Keratinocyte (primary cell): ENCODE measurements around the gene NEBL. TPM values are rescaled to one million over a fixed set of nuclear protein-coding genes. Genes with fewer than 3 reads are reported as not detected.

Experiments used
- DNase-seq: peaks from one replicate; pipeline ENCODE4 v3.0.0-alpha.2; 2011; ENCODE audit warnings: low read depth, missing footprints, low spot score
- FAIRE-seq: peaks from 2 replicates; lab custom pipeline; 2011; peaks lifted over from hg19 to GRCh38; lab: Jason Lieb, UNC
- H2AFZ ChIP-seq: 2 replicates; pipeline ENCODE4 v1.6.0; 2012; ENCODE audit warnings: low read length, control low read depth, inconsistent platforms; ENCODE audit not compliant: control insufficient read depth
- H3K27ac ChIP-seq: 2 replicates; pipeline ENCODE4 v1.5.1; 2011; ENCODE audit warnings: low read length; ENCODE audit not compliant: control insufficient read depth, insufficient read depth
- H3K27me3 ChIP-seq: 3 replicates; pipeline ENCODE4 v1.6.0; 2011; ENCODE audit warnings: low read length; ENCODE audit not compliant: control insufficient read depth, insufficient read depth; ENCODE audit errors: extremely low read depth
- H3K36me3 ChIP-seq, 2 experiments: 2 replicates in 1 of 2; 3 replicates in 1 of 2; pipeline ENCODE4 v1.5.1; 2011; ENCODE audit warnings: low read length in 2 of 2, mild to moderate bottlenecking in 1 of 2; ENCODE audit not compliant: control insufficient read depth in 2 of 2, insufficient read depth in 2 of 2; ENCODE audit errors: extremely low read depth in 1 of 2
- H3K4me1 ChIP-seq: 3 replicates; pipeline ENCODE4 v1.5.1; 2011; ENCODE audit warnings: low read length; ENCODE audit not compliant: control insufficient read depth, insufficient read depth; ENCODE audit errors: extremely low read depth
- H3K4me2 ChIP-seq: 3 replicates; pipeline ENCODE4 v1.6.0; 2011; ENCODE audit warnings: low read depth, low read length; ENCODE audit not compliant: control insufficient read depth, insufficient read depth; ENCODE audit errors: extremely low read depth
- H3K4me3 ChIP-seq, 3 experiments: fragments of 200-600 bp in 1 of 3; sonication (generic) in 1 of 3; 2 replicates in 2 of 3; 3 replicates in 1 of 3; pipeline ENCODE4 v1.5.1; 2011 to 2016; ENCODE audit warnings: low read length in 3 of 3, mild to moderate bottlenecking in 3 of 3, control low read depth in 2 of 3, inconsistent platforms in 1 of 3, low read depth in 1 of 3, mixed read lengths in 1 of 3, mixed run types in 1 of 3, moderate library complexity in 1 of 3; ENCODE audit not compliant: control insufficient read depth in 2 of 3, insufficient read depth in 2 of 3; ENCODE audit errors: extremely low read depth in 1 of 3
- H3K79me2 ChIP-seq: 2 replicates; pipeline ENCODE4 v1.6.0; 2012; ENCODE audit warnings: low read length; ENCODE audit not compliant: control insufficient read depth, insufficient read depth
- H3K9ac ChIP-seq: 3 replicates; pipeline ENCODE4 v1.6.0; 2011; ENCODE audit warnings: low read length; ENCODE audit not compliant: control insufficient read depth, insufficient read depth; ENCODE audit errors: extremely low read depth
- H3K9me1 ChIP-seq: 3 replicates; pipeline ENCODE4 v1.6.0; 2011; ENCODE audit warnings: low read length; ENCODE audit not compliant: control insufficient read depth, insufficient read depth; ENCODE audit errors: extremely low read depth
- H3K9me3 ChIP-seq: 2 replicates; pipeline ENCODE4 v1.5.1; 2012; ENCODE audit warnings: low read depth, low read length; ENCODE audit not compliant: control insufficient read depth
- H4K20me1 ChIP-seq: 3 replicates; pipeline ENCODE4 v1.6.0; 2011; ENCODE audit warnings: low read length; ENCODE audit not compliant: control insufficient read depth, insufficient read depth; ENCODE audit errors: extremely low read depth
- EZH2 ChIP-seq: IDR thresholded peaks from one replicate; pipeline ENCODE4 v1.6.1; 2012; ENCODE audit warnings: inconsistent platforms, mild to moderate bottlenecking, low read length, moderate library complexity
- dilution Hi-C: fragments of 300-500 bp; cut with MboI; formaldehyde crosslinking; loops from one replicate; pipeline ENCODE4 v1.7.0; 2020; ENCODE audit warnings: low sequenced_read_pairs; ENCODE audit not compliant: extremely low pct_ligation_motif_present
- polyA plus RNA-seq, 5 experiments: library from polyadenylated mRNA; depleted of rRNA in 3 of 5; stranded (reverse) in 3 of 5; stranded (forward) in 1 of 5; unstranded in 1 of 5; fragments of >200 nt; gene quantifications; 1 replicate in 1 of 5; 2 replicates in 3 of 5; 3 replicates in 1 of 5; pipeline versions ENCODE4 v1.2.1 to v1.2.3, GENCODE V29; 2011 to 2012; ENCODE audit warnings: missing spikeins in 2 of 5, low read depth in 1 of 5, low replicate concordance in 1 of 5
- TF ChIP-seq, protein P1 (sequence below), 3 experiments: IDR thresholded peaks in 1 of 3; conservative IDR thresholded peaks in 1 of 3; optimal IDR thresholded peaks in 1 of 3; 2 replicates in 2 of 3; 3 replicates in 1 of 3; pipeline versions ENCODE3 to v1.5.1; 2011; ENCODE audit warnings: low read length in 3 of 3, mild to moderate bottlenecking in 3 of 3, moderate library complexity in 2 of 3, control low read depth in 1 of 3, inconsistent platforms in 1 of 3; ENCODE audit not compliant: insufficient read depth in 2 of 3; ENCODE audit errors: extremely low read depth in 1 of 3

Gene NEBL
- polyA plus RNA-seq, 1 donor (not counting 4 experiments of a cell fraction or from before 2014, with no cell fraction given) = 4.5 TPM

DNA sequence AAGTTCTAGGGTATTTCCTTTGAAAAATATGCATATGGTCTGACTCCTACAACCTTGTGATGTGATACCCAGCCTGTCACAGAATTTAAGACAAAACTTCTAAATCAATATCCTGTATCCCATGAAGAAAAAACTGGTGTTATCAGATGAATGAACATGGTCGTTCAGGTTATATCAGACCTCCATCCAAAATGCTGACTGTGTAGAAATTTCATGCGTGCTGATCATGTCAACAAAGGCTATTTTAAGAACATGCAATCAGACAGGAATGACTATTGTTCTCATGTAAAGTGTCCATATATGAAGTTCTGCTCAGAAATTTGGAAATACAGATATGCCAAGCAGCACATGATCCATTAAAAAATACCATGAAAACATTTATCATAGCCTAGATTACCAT, 62.3 kb downstream of the NEBL start:
- H4K20me1 ChIP-seq = no peaks in the 10 kb centered on the region
- no peak for DNase-seq
- FAIRE-seq = no peak

DNA sequence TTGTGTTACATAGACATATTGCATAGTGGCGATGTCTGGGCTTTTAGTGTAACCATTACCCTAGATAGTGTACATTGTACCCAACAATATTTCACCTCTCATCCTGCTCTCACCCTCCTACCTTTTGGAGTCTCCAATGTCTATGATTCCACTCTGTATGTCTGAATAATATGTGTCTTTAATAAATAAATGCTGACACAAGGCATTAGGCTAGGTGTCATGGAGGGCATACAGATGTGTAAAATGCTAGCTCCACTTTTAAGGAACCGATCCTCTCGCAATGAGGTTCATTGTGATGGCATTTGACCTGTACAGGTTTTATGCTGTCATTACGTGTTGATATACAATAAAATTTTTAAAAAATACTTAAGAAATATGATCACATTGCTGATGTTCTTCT, 74.3 kb downstream of the NEBL start:
- H2AFZ ChIP-seq = no peak overlapping the region
- no peak for TF ChIP-seq EZH2
- TF ChIP-seq, protein P1, sequence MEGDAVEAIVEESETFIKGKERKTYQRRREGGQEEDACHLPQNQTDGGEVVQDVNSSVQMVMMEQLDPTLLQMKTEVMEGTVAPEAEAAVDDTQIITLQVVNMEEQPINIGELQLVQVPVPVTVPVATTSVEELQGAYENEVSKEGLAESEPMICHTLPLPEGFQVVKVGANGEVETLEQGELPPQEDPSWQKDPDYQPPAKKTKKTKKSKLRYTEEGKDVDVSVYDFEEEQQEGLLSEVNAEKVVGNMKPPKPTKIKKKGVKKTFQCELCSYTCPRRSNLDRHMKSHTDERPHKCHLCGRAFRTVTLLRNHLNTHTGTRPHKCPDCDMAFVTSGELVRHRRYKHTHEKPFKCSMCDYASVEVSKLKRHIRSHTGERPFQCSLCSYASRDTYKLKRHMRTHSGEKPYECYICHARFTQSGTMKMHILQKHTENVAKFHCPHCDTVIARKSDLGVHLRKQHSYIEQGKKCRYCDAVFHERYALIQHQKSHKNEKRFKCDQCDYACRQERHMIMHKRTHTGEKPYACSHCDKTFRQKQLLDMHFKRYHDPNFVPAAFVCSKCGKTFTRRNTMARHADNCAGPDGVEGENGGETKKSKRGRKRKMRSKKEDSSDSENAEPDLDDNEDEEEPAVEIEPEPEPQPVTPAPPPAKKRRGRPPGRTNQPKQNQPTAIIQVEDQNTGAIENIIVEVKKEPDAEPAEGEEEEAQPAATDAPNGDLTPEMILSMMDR (optimal IDR thresholded peaks at IDR 0.05 in 1 of 3, IDR thresholded peaks at IDR 0.05 in 1 of 3, conservative IDR thresholded peaks at IDR 0.05 in 1 of 3; ENCODE audit: extremely low read depth in 1 of 3, insufficient read depth in 2 of 3, low read length in 3 of 3) = no peak
- H3K4me2 ChIP-seq = no peak overlapping the region
- no peak overlapping the region for H3K4me3 ChIP-seq
- no peaks in the 10 kb centered on the region for H3K9me1 ChIP-seq
- H3K27me3 ChIP-seq = no peaks in the 10 kb centered on the region
- no peaks in the 10 kb centered on the region for H4K20me1 ChIP-seq
- no peak overlapping the region for H3K9ac ChIP-seq
- no peak overlapping the region for H3K27ac ChIP-seq
- no peak for FAIRE-seq
- H3K4me1 ChIP-seq = peaks cover under 1% of the 10 kb centered on the region
- DNase-seq = no peak
- H3K36me3 ChIP-seq = no peaks in the 10 kb centered on the region
- no peaks in the 10 kb centered on the region for H3K79me2 ChIP-seq
- H3K9me3 ChIP-seq = no peaks in the 10 kb centered on the region
- dilution Hi-C loops = no loop called here

More for the DNA sequence above, 62.3 kb downstream of the NEBL start:
- H3K9me1 ChIP-seq = no peaks in the 10 kb centered on the region
- no peak overlapping the region for H3K9ac ChIP-seq
- H2AFZ ChIP-seq = no peak overlapping the region
- H3K4me2 ChIP-seq = no peak overlapping the region
- H3K4me1 ChIP-seq = peaks cover 6% of the 10 kb centered on the region
- H3K79me2 ChIP-seq = no peaks in the 10 kb centered on the region
- no peaks in the 10 kb centered on the region for H3K27me3 ChIP-seq
- dilution Hi-C loops = no loop called here
- no peak for TF ChIP-seq EZH2
- TF ChIP-seq, protein P1 (optimal IDR thresholded peaks at IDR 0.05 in 1 of 3, IDR thresholded peaks at IDR 0.05 in 1 of 3, conservative IDR thresholded peaks at IDR 0.05 in 1 of 3; ENCODE audit: extremely low read depth in 1 of 3, insufficient read depth in 2 of 3, low read length in 3 of 3) = no peak
- no peaks in the 10 kb centered on the region for H3K9me3 ChIP-seq
- no peak overlapping the region for H3K4me3 ChIP-seq
- H3K36me3 ChIP-seq = no peaks in the 10 kb centered on the region
- no peak overlapping the region for H3K27ac ChIP-seq
